ENCODE data around the gene KNG1. TPM values are rescaled to one million over a fixed set of nuclear protein-coding genes. Genes with fewer than 3 reads are reported as not detected.
"Not testable (repeated sequence)": the region's sequence is repeated elsewhere in the genome, so short reads cannot be mapped to it uniquely, and the experiment has no call there.

The KNG1 gene
- total RNA-seq, 1 experiment from 2014 or later = not detected

DNA sequence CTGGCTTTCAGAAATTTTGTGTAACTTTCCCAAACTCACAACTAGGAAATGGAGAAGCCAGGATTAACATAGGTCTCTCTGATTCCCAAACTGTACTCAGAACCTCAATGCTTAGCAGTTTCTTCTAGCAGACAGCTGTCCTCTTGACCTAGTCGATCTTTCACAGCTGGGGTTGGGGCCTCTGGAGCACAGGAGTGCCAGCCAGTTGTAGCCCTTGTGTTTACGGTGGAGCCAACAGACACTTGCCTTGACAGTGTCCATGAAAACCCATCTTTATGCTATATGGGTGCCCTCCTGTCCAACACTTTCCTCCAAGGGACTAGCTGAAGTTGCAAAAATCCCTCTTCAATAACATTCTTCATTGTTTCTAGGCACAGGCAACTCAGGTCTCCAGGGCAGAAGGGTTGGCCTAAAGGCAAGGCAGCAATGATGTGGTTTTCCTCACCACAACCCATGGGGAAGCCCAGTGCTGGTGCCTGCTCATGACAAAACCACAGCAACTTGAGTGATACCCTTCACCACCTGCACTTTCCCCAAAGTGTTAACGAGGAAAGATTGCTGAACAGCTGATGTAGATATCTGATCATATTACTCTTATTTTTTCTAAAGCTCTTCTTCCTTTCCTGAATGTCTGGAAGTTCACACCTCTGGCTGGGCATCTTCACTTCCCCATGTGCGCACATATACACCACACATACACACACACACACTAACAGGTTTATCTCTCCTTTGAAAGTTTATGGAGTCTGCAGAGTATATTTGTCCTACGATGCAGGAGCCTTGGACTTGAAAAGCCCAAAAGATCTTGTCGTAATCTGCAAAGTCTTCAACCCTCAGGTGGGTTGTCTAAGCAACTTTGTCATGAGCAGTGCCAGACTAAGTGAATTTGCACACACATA lies 11.0 kb upstream of the KNG1 start:
- DNase-seq (ENCODE audit: low spot score) = no peak
- in situ Hi-C loops (cut with HindIII; ENCODE audit: low sequenced_read_pairs) = no loop called here

DNA sequence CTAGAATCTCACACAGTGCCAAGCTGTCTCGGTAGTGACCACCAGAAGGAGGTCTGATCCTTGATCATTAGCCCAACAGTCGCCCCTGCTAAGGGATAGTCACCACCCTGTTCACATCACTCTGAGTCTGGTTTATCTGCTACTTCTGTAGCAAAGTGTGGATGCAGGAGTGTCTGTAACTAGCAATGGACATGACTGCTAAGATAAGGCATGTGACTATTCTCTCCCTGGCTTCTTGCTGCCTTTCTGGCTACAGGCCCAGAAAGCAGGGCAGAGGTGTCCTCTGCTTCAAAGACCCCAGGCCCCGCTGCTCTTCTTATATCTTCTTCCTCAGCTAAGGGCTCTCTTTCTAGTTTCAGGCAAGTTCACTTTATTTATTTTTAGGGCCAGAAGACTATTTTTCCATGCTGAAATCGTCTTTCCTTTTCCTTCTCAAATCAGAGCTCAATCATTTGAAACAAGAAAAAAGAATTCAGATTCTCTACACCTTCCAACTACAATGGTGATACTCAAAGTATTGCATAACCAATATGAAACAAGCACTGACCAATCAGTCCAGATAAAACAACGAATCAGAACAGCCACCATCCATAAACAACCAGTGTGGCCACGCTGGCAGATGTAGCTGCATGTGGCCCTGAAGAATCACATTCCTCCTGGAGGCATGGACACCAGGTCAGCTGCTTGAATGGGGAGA lies 8.0 kb upstream of the KNG1 start:
- in situ Hi-C loops (cut with HindIII; ENCODE audit: low sequenced_read_pairs) = no loop called here

DNA sequence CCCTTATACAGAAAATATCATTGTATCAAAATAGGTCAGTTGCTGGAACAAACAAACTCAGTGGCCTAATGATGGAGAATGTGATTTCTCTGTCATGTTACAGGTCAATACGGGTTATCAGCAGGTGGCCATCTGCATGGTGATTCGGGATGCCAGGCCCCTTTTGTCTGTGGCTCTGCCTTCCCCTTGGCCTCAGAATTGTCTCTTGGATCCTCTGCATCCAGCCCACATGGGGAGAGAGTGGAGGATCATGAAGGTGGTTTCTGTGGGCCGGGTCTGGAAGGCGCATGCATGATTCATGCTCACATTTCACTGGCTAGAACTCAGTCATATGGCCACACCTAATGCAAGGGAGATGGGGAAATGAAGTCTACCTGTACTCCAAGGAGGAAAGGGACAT lies 6.5 kb upstream of the KNG1 start:
- in situ Hi-C loops (cut with HindIII; ENCODE audit: low sequenced_read_pairs); DNase-seq (ENCODE audit: low spot score): not testable (repeated sequence)

More for the DNA sequence above, 8.0 kb upstream of the KNG1 start:
- DNase-seq (ENCODE audit: low spot score) = no peak

DNA sequence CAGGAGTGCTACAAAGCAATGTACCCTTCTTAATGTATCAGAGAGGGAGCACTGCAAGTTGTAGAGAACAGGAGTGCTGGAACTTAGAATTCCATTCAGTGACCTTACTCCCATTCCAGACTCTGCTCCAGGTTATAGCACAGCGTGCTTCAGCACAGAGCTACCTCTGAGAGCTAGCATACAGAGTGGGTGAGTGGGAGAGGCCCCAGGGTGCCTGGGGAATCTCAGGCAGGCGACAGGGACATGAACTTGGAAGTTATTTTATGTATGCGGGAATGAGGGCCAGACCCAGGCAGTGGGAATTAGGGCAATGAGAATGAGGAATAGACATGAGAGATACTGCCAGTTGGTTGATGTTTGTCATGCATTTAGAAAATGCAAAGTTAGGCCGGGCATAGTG lies 3.7 kb upstream of the KNG1 start:
- no peak for DNase-seq (ENCODE audit: low spot score)
- in situ Hi-C loops (cut with HindIII; ENCODE audit: low sequenced_read_pairs) = no loop called here

DNA sequence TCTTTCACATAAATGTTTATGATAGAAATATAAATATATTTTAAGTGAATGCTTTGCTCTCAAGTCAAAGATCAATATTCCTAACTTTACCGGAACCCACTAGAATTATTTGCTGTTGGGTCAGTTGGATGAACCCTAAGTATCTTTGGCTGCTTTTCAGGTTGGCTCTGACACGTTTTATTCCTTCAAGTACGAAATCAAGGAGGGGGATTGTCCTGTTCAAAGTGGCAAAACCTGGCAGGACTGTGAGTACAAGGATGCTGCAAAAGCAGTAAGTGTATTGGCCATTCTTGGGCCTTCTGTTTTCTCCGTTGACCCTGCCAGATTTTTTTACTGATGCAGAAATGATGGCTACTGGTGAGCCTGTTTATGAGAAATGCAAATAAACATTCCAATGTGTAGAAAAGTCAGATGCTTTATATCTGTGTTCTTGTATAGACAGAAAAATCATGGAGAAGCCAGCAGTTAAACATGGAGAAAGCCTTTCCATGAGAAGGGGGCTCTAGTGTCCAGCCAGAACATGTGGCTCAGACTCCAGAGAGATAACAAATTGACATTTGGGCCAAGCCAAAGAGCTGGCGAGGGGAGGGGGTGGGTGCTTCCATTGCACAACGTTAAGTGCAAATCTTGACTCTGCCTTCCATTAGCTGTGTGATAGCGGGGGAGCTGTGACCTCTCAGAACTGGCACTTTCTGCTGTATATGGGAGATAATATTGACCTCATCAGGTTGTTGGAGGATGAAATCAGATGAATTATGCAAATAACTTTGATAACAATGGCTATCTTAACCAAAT lies 3.0 kb downstream of the KNG1 start:
- DNase-seq (ENCODE audit: low spot score) = no peak
- in situ Hi-C loops (cut with HindIII; ENCODE audit: low sequenced_read_pairs) = no loop called here

DNA sequence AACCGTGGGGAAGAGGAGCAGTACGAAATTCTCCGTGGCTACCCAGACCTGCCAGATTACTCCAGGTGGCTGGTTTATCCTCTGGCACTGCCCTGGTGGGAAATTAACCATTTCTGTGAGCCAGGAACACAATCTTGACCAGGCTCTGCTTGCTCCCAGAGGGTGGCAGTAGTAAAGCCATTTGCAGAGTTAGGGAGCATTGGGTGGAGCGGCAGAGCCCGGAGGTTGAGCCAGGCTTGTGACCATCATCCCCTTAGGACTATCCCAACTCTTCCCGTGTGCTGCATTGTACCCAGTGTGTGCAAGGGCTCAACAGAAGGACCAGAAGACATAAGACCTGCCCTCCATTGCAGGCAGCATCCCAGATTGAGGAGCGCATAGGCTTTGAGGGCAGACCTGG lies 5.3 kb downstream of the KNG1 start:
- DNase-seq (ENCODE audit: low spot score) = peak; percentile 25

DNA sequence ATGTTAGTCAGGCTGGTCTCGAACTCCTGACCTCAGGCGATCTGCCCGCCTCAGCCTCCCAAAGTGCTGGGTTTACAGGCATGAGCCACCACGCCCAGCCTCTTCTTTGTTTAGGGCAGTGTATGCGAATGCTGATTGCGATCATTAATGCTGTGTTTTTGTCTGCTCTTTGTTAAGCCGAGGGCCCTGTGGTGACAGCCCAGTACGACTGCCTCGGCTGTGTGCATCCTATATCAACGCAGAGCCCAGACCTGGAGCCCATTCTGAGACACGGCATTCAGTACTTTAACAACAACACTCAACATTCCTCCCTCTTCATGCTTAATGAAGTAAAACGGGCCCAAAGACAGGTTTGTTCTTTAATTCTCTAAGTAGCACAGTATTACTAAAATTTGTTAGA lies 7.8 kb downstream of the KNG1 start:
- no peak for DNase-seq (ENCODE audit: low spot score)
- in situ Hi-C loops (cut with HindIII; ENCODE audit: low sequenced_read_pairs) = no loop called here

More for the DNA sequence above, 5.3 kb downstream of the KNG1 start:
- in situ Hi-C loops (cut with HindIII; ENCODE audit: low sequenced_read_pairs) = no loop called here

DNA sequence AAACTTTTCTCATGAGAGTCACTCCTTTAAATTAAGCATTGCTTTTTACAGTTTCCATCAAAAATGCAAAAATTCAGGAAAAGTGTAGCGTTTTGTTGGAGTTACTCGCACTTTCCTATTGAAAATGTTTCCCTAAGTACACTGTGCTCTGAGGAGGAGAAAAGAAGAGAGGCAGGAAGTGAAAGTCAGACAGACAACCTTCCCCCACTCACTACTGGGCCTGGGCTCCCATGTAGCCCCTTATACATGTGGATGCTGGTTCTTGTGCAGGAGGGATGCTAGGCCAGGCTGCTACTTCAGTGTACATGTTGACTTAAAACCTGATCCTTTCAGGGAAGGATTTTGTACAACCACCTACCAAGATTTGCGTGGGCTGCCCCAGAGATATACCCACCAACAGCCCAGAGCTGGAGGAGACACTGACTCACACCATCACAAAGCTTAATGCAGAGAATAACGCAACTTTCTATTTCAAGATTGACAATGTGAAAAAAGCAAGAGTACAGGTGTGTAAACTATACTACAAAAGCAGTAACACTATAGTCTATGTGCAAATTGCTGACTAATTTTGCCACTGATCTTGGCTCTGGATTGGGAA lies 15.1 kb downstream of the KNG1 start:
- in situ Hi-C loops (cut with HindIII; ENCODE audit: low sequenced_read_pairs) = no loop called here
- DNase-seq (ENCODE audit: low spot score) = no peak

DNA sequence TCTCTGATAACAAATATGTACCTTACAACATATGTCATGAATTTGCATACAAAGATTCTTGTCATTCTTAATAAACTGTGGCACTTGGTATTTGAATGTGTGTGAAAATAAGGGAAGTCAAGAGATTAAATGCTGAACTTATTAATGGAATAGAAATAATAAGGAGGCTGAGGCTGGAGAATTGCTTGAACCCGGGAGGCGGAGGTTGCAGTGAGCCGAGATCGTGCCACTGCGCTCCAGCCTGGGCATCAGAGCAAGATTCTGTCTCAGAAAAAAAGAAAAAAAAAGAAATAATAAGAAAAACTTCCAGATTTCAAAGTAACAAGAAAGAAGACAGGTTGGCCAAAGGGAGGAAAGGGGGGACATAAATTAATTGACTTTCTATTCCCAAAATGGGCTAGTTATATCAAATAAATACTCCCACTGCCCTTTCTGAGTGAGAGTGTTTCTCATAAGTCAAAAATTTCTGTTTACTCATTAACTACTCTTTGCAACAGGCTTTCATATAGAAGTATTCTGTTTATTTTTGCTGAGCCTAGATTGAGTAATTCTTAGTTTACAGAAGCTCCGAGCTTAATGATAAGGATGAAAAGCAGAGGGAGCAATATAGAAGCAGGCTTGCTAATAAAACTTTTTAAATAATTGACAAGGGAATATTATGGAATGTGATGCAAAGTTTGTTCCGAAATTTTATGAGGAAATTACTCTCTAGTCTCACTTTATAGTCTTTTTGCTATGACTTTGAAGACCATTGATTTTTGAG lies 25.6 kb downstream of the KNG1 start:
- in situ Hi-C loops (cut with HindIII; ENCODE audit: low sequenced_read_pairs) = no loop called here
- no peak for DNase-seq (ENCODE audit: low spot score)

DNA sequence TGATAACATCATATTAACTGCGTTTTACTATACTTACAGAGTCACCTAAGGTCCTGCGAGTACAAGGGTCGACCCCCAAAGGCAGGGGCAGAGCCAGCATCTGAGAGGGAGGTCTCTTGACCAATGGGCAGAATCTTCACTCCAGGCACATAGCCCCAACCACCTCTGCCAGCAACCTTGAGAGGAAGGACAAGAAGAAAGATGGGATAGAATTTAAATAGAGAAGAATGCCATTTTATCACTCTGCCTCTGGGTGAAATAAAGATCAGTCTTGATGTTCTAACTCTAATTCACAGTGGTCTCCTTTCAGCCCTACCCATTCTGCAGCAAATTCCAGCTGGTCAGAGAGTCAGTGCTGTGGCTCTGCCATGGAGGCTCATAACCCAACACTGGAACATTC lies 26.5 kb downstream of the KNG1 start:
- in situ Hi-C loops (cut with HindIII; ENCODE audit: low sequenced_read_pairs) = no loop called here
- DNase-seq (ENCODE audit: low spot score) = no peak

DNA sequence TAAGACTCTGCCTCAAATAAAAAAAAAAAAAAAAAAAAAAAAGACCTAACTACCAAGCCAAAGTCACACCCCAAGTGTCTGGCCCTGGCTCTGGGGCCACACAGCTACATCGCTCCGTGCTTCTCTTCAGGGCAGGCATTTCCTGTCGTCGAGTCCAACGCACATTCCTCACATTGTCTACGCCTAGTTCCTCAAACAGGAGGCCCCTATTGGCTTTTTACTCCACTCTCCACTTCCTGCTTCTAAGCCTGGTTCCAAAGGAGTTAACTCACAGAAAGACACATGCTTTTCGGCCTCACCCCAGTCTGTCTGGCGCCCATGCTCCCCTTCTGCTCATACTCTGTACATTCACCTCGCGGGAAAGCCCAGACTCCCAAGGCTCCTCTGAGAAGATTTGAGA lies 28.8 kb downstream of the KNG1 start:
- DNase-seq (ENCODE audit: low spot score) = no peak
- in situ Hi-C loops (cut with HindIII; ENCODE audit: low sequenced_read_pairs) = no loop called here

DNA sequence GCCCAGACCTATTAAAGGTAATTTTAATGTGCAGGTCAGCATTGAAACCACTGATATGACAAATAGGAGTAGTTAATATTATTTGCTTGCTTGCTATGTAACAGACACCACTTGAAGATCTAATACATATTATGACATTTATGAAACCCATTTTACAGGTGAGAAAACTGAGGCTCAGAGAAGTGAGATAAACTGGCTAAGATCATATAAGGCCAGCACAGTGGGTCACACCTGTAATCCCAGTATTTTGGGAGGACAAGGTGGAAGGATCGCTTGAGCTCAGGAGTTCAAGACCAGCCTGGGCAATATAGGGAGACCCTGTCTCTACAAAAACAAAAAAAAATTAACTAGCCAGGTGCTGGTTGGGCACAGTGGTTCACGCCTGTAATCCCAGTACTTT lies 33.2 kb downstream of the KNG1 start:
- no peak for DNase-seq (ENCODE audit: low spot score)
- in situ Hi-C loops (cut with HindIII; ENCODE audit: low sequenced_read_pairs) = no loop called here

DNA sequence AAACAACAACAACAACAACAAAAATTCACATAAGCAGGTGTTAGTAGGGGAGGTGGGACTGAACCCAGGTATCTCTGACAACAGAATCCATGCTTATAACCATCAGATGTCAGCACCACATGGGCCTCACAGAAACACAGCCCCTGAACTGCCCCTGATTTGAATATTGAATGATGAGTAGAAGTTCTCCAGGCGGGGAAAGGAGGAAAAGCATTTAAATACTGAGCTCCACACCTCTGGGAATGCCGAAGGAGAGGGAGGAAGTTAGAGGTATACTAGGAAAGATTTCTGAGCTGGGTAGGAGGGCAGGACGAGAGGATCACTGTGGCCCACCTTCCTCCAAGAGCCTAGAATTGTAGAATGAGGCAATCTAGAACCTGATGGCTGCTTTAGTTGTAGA lies 34.3 kb downstream of the KNG1 start:
- no peak for DNase-seq (ENCODE audit: low spot score)
- in situ Hi-C loops (cut with HindIII; ENCODE audit: low sequenced_read_pairs) = no loop called here

DNA sequence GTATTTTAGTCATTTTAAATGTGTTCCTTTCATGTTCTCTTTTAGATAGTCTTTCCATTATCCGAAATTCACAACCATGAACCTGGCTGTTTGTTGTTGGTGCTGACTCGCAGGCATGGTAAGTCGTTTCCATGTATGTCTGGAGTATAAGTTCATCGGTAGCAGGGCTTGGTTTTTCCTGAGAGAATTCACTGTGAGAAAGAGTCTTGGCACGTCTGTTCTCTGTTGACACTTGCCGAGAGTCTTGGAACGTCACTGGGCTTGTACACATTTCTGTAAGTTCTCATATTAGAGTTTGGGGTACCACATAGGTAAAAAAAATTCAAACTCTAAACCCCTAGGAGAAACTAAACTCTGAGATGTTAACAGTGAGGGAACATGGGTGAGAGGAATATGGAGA lies 36.8 kb downstream of the KNG1 start:
- DNase-seq (ENCODE audit: low spot score) = no peak
- in situ Hi-C loops (cut with HindIII; ENCODE audit: low sequenced_read_pairs) = no loop called here

DNA sequence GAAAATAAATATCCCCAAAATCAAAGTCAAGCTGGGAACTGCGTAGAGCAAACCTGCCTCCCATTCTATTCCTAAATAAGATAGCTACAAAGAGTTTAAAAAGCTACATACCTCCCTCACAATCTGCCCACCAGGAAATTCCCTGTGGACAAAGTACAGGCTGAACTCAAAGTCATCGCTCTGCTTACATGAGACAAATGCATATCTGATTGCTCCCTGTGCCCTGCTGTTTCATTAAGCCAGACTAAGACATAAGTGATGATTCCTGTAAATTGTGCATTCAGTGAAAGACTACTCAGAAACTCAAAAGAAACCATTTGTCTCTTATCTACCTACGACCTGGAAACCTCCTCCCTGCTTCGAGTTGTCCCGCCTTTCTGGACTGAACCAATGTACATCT lies 37.7 kb downstream of the KNG1 start:
- DNase-seq (ENCODE audit: low spot score) = no peak
- in situ Hi-C loops (cut with HindIII; ENCODE audit: low sequenced_read_pairs) = no loop called here

DNA sequence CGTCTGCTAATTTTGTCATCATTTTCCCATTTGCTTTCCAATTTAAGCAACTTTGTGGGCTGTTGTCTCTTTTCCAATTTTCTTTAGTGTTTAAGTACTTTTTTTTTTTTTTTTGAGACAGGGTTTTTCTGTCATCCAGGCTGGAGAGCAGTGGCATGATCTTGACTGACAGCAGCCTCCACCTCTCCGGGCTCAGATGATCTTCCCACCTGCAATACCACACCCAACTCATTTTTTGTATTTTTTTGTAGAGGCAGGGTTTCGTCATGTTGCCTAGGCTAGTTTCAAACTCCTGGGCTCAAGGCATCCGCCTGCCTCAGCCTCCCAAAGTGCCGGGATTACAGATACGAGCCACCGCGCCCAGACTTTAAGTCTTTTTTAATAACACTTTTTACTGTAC lies 40.1 kb downstream of the KNG1 start:
- in situ Hi-C loops (cut with HindIII; ENCODE audit: low sequenced_read_pairs) = no loop called here
- no peak for DNase-seq (ENCODE audit: low spot score)

DNA sequence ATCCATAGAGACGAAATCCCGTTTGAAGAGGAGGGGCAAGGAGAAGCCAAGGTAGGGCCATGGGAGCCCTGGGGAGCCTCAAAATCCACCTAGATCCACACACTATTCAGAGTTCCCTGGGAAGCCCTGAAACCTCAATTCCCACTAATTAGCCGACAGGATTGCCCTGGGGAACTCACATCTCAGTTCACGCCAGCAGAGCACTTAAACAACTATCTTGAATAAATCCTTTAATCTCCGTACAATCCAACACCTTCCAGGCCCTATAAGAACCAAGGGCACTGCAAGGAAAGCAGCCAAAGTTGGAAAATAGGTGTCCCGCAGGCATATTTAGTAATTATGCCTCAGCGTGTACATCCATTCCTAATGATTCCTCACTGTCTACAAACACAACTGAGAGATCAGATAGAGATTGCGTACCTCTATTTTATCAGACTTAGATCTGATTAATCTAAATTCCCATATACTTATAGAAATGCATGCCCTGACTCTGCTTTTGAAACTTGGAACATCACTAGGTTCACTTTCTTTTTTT lies 40.6 kb downstream of the KNG1 start:
- no peak for DNase-seq (ENCODE audit: low spot score)
- in situ Hi-C loops (cut with HindIII; ENCODE audit: low sequenced_read_pairs) = no loop called here

DNA sequence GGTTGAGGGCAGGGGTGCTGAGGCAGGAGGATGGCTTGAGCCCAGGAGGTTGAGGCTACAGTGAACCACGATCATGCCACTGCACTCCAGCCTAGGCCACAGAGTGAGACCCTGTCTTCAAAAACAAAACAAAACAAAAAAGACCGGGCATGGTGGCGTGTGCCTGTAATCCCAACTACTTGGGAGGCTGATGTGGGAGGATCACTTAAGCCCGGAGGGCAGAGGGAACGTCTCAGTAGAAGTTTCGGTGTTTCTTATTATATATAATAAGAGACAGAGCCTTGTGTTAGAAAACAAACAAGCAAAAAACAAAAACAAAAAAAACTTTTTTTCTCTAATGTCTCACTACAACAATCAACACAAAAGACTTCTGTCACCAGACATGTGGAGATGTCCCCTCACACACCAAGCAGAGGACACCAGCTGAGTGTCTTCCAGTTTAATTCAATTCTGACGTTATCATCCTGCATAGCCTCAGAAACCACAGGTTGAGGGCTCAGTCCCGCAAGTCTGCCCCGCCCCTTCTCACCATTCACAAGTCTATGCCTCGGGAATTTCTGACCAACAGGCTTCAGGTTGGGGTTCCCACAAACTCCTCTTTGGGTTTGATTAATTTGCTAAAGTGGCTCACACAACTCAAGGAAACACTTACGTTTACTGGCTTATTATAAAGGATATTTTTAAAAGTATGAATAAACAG lies 42.2 kb downstream of the KNG1 start:
- DNase-seq (ENCODE audit: low spot score) = no peak
- in situ Hi-C loops (cut with HindIII; ENCODE audit: low sequenced_read_pairs) = no loop called here
